Activated CD4-positive, alpha-beta memory T cell treated with anti-CD3 and anti-CD28 coated beads, Interleukin-2, amount 10 ng/mL, durations not matched to agents 7 days and 5 days (primary cell): ENCODE measurements around the gene ZNF135. TPM values are rescaled to one million over a fixed set of nuclear protein-coding genes. Genes with fewer than 3 reads are reported as not detected.

Source experiments
- CTCF ChIA-PET: fragments of 350-600 bp; sonication (Branson Sonifier 250); formaldehyde crosslinking; loops from one replicate; lab custom pipeline; 2021; ENCODE audit warnings: antibody characterized with exemption, inconsistent platforms; lab: Charles Lee
- POLR2A ChIA-PET: fragments of 350-600 bp; sonication (Branson Sonifier 250); formaldehyde crosslinking; loops from one replicate; lab custom pipeline; 2021; ENCODE audit warnings: antibody characterized with exemption; lab: Charles Lee
- DNase-seq: peaks from one replicate; pipeline ENCODE4 v3.0.0-alpha.2; 2020
- H3K27ac Mint-ChIP-seq: one replicate; pipeline ENCODE4 v1.8.0; 2021; ENCODE audit warnings: mild to moderate bottlenecking, mixed read lengths
- H3K27me3 Mint-ChIP-seq: one replicate; pipeline ENCODE4 v1.8.0; 2021; ENCODE audit warnings: mixed read lengths
- H3K36me3 Mint-ChIP-seq: one replicate; pipeline ENCODE4 v1.8.0; 2021; ENCODE audit warnings: low read depth, mixed read lengths
- H3K4me1 Mint-ChIP-seq: one replicate; pipeline ENCODE4 v1.8.0; 2021; ENCODE audit warnings: mixed read lengths
- H3K4me3 Mint-ChIP-seq: one replicate; pipeline ENCODE4 v1.8.0; 2021; ENCODE audit warnings: mild to moderate bottlenecking, mixed read lengths
- H3K9me3 Mint-ChIP-seq: one replicate; pipeline ENCODE4 v1.8.0; 2021; ENCODE audit warnings: mixed read lengths
- total RNA-seq, 2 experiments: library from RNA; stranded (reverse); gene quantifications; one replicate each; pipeline ENCODE4 v1.2.3, GENCODE V29; 2021

The ZNF135 gene
- not detected for total RNA-seq

- peaks cover 52% of the 10 kb centered on the region for H3K9me3 Mint-ChIP-seq
These were observed at the start of gene ZNF135 for GRCh38 chr19:58059003-58059670. Gene ZNF135 (plus strand): TSS chr19:58059282. CDS start chr19:58060003, 721 bp downstream.

DNA sequence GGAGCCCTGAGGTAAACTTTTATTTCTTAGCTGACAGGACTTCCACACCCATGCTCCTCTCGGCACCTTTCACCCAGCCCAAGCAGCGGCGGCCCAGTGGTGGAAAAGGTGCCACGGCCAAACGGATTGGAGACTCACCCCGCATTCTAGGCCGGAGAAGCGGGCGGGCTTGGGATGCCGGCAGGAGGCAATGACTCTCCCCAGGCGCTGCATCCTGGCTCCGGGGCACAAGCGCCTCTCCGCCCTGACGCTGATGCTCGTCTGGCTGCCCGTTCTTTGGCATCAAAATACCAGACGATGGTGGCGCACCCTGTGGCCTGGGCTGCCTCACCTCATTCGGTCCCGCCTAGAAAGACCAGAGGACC lies 49.8 kb upstream of the ZNF135 start:
- ChIA-PET POLR2A (no interaction called here), CTCF (no interaction called here)
- peak overlapping the region; percentile 60 for H3K4me3 Mint-ChIP-seq
- no peaks in the 10 kb centered on the region for H3K27me3 Mint-ChIP-seq
- no peak for DNase-seq
- H3K4me1 Mint-ChIP-seq: peaks cover 8% of the 10 kb centered on the region
- H3K27ac Mint-ChIP-seq: no peak overlapping the region
- H3K9me3 Mint-ChIP-seq: peaks cover 64% of the 10 kb centered on the region
- peaks cover 48% of the 10 kb centered on the region for H3K36me3 Mint-ChIP-seq

More at GRCh38 chr19:58059003-58059670, at the start of gene ZNF135:
- ChIA-PET POLR2A (interaction anchor here (1.0 kb wide), 1 partner anchor 125 kb away, joined by 3 read pairs; no protein-coding TSS in a partner anchor), CTCF (interaction anchor here (0.7 kb wide), 1 partner anchor 276 kb away, joined by 3 read pairs; no protein-coding TSS in a partner anchor)
- Mint-ChIP-seq H3K27me3 (no peaks in the 10 kb centered on the region), H3K27ac (peak within 1 kb of the TSS; percentile 48), H3K4me3 (peak within 1 kb of the TSS; percentile 17), H3K36me3 (peaks cover 13% of the 10 kb centered on the region), H3K4me1 (peaks cover 2% of the 10 kb centered on the region)
- no peak for DNase-seq

DNA sequence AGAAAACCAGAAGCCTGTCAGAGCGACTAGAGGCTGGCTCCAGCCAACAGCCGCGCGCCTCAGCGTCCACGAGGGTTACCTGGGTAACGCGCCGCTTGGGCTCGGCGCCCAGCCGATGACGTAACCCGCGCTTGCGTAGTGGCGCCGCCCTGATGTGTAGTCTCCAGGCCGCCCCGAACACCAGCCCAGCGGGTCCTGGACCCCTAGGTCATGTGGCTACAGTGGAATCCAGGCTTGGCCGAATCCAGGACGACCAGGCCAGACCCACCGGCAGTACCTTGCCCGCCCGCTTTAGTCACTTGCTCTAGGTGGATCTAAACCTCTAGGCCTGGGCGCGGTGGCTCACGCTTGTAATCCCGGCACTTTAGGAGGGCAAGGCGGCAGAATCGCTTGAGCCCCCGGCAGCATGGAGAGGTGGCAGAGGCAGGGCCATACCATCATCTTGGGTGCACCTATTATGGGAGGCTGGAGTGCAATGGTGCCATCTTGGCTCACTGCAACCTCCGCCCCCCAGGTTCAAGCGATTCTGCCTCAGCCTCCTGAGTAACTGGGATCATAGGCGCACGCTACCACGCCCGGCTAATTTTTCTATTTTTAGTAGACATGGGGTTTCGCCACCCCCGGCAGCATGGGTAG lies 49.3 kb upstream of the ZNF135 start:
- Mint-ChIP-seq H3K27ac (no peak overlapping the region), H3K9me3 (peaks cover 64% of the 10 kb centered on the region), H3K4me3 (peak overlapping the region; percentile 60), H3K27me3 (no peaks in the 10 kb centered on the region), H3K4me1 (peaks cover 4% of the 10 kb centered on the region), H3K36me3 (peaks cover 43% of the 10 kb centered on the region)
- POLR2A ChIA-PET: no interaction called here
- peak; percentile 69 for DNase-seq
- CTCF ChIA-PET: no interaction called here

DNA sequence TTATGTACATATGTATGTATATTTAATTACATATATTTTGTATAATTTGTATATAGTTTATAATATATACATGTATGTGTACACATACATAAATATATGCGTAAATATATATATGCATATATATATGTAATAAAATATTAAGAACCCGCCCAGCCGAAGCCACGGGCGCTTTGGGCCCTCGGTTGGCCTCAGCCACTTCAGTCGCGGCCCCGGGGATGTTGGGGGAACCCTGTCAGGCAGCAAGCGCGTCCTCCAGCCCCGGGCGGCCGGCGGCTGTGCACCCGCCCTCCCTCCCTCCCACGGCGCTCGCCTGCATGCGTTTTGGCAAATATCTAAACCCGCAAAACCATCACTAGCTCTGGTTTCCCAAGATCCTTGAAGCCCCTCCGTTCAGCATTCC lies 48.6 kb upstream of the ZNF135 start:
- no peak overlapping the region for H3K4me3 Mint-ChIP-seq
- H3K9me3 Mint-ChIP-seq: peaks cover 64% of the 10 kb centered on the region
- POLR2A ChIA-PET: no interaction called here
- no peaks in the 10 kb centered on the region for H3K27me3 Mint-ChIP-seq
- H3K36me3 Mint-ChIP-seq: peaks cover 36% of the 10 kb centered on the region
- H3K27ac Mint-ChIP-seq: no peak overlapping the region
- H3K4me1 Mint-ChIP-seq: peaks cover 4% of the 10 kb centered on the region
- CTCF ChIA-PET: interaction anchor here (0.6 kb wide), 1 partner anchor 570 kb away, joined by 4 read pairs; no protein-coding TSS in a partner anchor
- no peak for DNase-seq

- Mint-ChIP-seq H3K4me3 (no peak overlapping the region), H3K27ac (no peak overlapping the region), H3K36me3 (peaks cover 11% of the 10 kb centered on the region), H3K4me1 (peaks cover under 1% of the 10 kb centered on the region), H3K9me3 (peaks cover 56% of the 10 kb centered on the region), H3K27me3 (no peaks in the 10 kb centered on the region)
- POLR2A ChIA-PET: no interaction called here
- CTCF ChIA-PET: no interaction called here
- no peak for DNase-seq
These were observed 44.9 kb upstream of the ZNF135 start for GRCh38 chr19:58014141-58014540.

DNA sequence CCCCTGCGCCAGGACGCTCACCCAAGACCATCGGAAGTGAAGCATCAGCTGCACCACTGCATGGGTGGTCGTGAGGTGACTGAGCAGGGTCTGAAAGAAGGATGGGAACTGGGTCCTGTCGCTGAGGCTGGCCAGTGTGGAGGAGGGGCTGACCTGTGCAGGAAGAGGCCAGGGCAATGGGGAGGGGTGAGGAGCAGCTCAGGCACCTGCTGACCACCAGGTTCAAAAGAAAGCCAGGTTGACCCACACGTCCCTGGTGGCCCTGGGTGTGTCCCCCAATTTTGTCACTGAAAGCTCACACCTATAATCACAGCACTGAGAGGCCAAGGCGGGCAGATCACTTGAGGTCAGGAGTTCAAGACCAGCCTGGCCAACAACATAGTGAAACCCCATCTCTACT lies 39.0 kb upstream of the ZNF135 start:
- no peaks in the 10 kb centered on the region for H3K27me3 Mint-ChIP-seq
- ChIA-PET CTCF (no interaction called here), POLR2A (no interaction called here)
- no peaks in the 10 kb centered on the region for H3K4me1 Mint-ChIP-seq
- peaks cover 5% of the 10 kb centered on the region for H3K36me3 Mint-ChIP-seq
- DNase-seq: no peak
- H3K27ac Mint-ChIP-seq: no peak overlapping the region
- no peak overlapping the region for H3K4me3 Mint-ChIP-seq
- H3K9me3 Mint-ChIP-seq: peaks cover 43% of the 10 kb centered on the region

- CTCF ChIA-PET: no interaction called here
- POLR2A ChIA-PET: no interaction called here
These were observed 37.4 kb upstream of the ZNF135 start for GRCh38 chr19:58021541-58022282.

GRCh38 chr19:58022283-58022660 lies 36.8 kb upstream of the ZNF135 start:
- peaks cover 40% of the 10 kb centered on the region for H3K9me3 Mint-ChIP-seq
- DNase-seq: no peak
- peaks cover 6% of the 10 kb centered on the region for H3K36me3 Mint-ChIP-seq
- H3K27ac Mint-ChIP-seq: no peak overlapping the region
- H3K27me3 Mint-ChIP-seq: no peaks in the 10 kb centered on the region
- no peaks in the 10 kb centered on the region for H3K4me1 Mint-ChIP-seq
- no peak overlapping the region for H3K4me3 Mint-ChIP-seq
- ChIA-PET POLR2A (no interaction called here), CTCF (no interaction called here)

More at GRCh38 chr19:58021541-58022282, 37.4 kb upstream of the ZNF135 start:
- Mint-ChIP-seq H3K9me3 (peaks cover 43% of the 10 kb centered on the region), H3K4me1 (no peaks in the 10 kb centered on the region), H3K36me3 (peaks cover 6% of the 10 kb centered on the region), H3K27me3 (no peaks in the 10 kb centered on the region), H3K4me3 (no peak overlapping the region), H3K27ac (no peak overlapping the region)
- no peak for DNase-seq

- Mint-ChIP-seq H3K36me3 (peaks cover 9% of the 10 kb centered on the region), H3K27me3 (no peaks in the 10 kb centered on the region), H3K4me1 (no peaks in the 10 kb centered on the region), H3K9me3 (peaks cover 40% of the 10 kb centered on the region), H3K4me3 (no peak overlapping the region), H3K27ac (no peak overlapping the region)
- DNase-seq: no peak
- POLR2A ChIA-PET: no interaction called here
- CTCF ChIA-PET: no interaction called here
These were observed 34.4 kb upstream of the ZNF135 start for GRCh38 chr19:58024661-58025060.

- Mint-ChIP-seq H3K4me3 (peak within 1 kb of the TSS; percentile 8), H3K27ac (peak within 1 kb of the TSS; percentile 30), H3K4me1 (no peaks in the 10 kb centered on the region), H3K27me3 (no peaks in the 10 kb centered on the region), H3K36me3 (peaks cover 11% of the 10 kb centered on the region), H3K9me3 (peaks cover 33% of the 10 kb centered on the region)
- POLR2A ChIA-PET: no interaction called here
- CTCF ChIA-PET: no interaction called here
- no peak for DNase-seq
These were observed 25.2 kb upstream of the ZNF135 start, which contains the start of gene ZSCAN1 for GRCh38 chr19:58033741-58034476. Gene ZSCAN1 (plus strand): TSS chr19:58034025. CDS start chr19:58037837, 3,812 bp downstream.

DNA sequence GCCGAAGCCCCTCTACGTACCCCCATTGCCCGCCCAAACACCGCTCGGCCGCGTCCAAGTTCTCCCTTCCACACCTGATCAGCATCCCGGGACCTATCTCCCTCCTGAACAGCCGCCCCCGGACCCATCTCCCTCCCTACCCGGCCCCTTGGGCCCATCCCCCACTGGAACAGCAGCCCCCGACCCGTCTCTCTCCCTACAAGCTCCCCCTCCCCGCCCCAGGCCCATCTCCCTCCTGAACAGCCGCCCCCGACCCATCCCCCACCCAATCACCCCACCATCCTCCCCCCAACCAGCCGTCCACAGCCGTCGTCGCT lies 24.6 kb upstream of the ZNF135 start:
- ChIA-PET CTCF (no interaction called here), POLR2A (no interaction called here)
- H3K36me3 Mint-ChIP-seq: peaks cover 11% of the 10 kb centered on the region
- no peak overlapping the region for H3K27ac Mint-ChIP-seq
- no peaks in the 10 kb centered on the region for H3K4me1 Mint-ChIP-seq
- DNase-seq: no peak
- peaks cover 32% of the 10 kb centered on the region for H3K9me3 Mint-ChIP-seq
- H3K27me3 Mint-ChIP-seq: no peaks in the 10 kb centered on the region
- H3K4me3 Mint-ChIP-seq: no peak overlapping the region

DNA sequence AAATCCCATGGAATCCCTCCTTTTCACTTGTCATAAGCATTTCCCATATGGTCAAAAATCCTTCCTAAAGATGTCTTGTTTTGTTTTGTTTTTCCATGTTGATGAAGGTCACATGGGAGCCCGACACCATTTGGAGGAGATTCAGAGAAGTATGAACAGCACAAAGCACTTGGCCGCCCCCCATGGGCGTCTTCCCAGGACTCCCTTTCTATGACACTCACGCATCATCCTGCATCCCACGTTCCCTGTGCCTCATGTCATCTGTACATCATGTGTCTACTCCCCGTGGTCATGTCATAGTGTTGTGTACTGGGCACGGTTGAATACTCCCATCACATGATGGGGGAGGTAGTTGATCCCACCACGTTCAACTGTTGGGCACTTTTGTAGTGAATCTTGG lies 23.2 kb upstream of the ZNF135 start:
- ChIA-PET CTCF (no interaction called here), POLR2A (no interaction called here)
- H3K27ac Mint-ChIP-seq: no peak overlapping the region
- peaks cover 11% of the 10 kb centered on the region for H3K36me3 Mint-ChIP-seq
- H3K4me1 Mint-ChIP-seq: no peaks in the 10 kb centered on the region
- no peak for DNase-seq
- H3K4me3 Mint-ChIP-seq: no peak overlapping the region
- peaks cover 31% of the 10 kb centered on the region for H3K9me3 Mint-ChIP-seq
- H3K27me3 Mint-ChIP-seq: no peaks in the 10 kb centered on the region
